Breast epithelium (tissue), 4 donors: Measurements from ENCODE around the gene ZNF860. TPM values are rescaled to one million over a fixed set of nuclear protein-coding genes. Genes with fewer than 3 reads are reported as not detected.

ENCODE experiments used
- DNase-seq, 2 donors: peaks; one replicate each; pipeline ENCODE4 v3.0.0-alpha.2; 2019; ENCODE audit warnings: low spot score in 2 of 2
- H3K27ac ChIP-seq, 2 donors: fragments of 200-600 bp; sonication (generic) in 1 of 2; one replicate each; pipeline ENCODE4 v1.5.1; 2016 to 2019; ENCODE audit warnings: mild to moderate bottlenecking in 1 of 2
- H3K27me3 ChIP-seq, 2 donors: fragments of 200-600 bp; sonication (generic) in 1 of 2; one replicate each; pipeline versions ENCODE4 v1.5.1 to v1.6.0; 2017 to 2019; ENCODE audit warnings: control low read depth in 1 of 2, mild to moderate bottlenecking in 1 of 2
- H3K36me3 ChIP-seq: fragments of 200-600 bp; one replicate; pipeline ENCODE4 v1.5.1; 2019
- H3K4me1 ChIP-seq, 2 donors: fragments of 200-600 bp; sonication (generic); one replicate each; pipeline ENCODE4 v1.5.1; 2016 to 2019; ENCODE audit warnings: control low read depth in 1 of 2
- H3K4me3 ChIP-seq, 3 donors: fragments of 200-600 bp; sonication (generic); 1 replicate in 2 of 3; 2 replicates in 1 of 3; pipeline ENCODE4 v1.5.1; 2016 to 2019; ENCODE audit warnings: mild to moderate bottlenecking in 3 of 3, moderate library complexity in 2 of 3
- H3K9me3 ChIP-seq, 2 donors: fragments of 200-600 bp; sonication (generic) in 1 of 2; one replicate each; pipeline ENCODE4 v1.5.1; 2016 to 2019; ENCODE audit warnings: control low read depth in 1 of 2
- CTCF ChIP-seq, 3 donors: fragments of 450-650 bp; IDR thresholded peaks; one replicate each; pipeline ENCODE4 v1.5.1; 2016 to 2017; ENCODE audit warnings: antibody characterized with exemption in 3 of 3, mild to moderate bottlenecking in 3 of 3, moderate library complexity in 3 of 3
- POLR2A ChIP-seq: fragments of 450-650 bp; IDR thresholded peaks from one replicate; pipeline ENCODE4 v1.6.1; 2016; ENCODE audit warnings: antibody characterized with exemption, mild to moderate bottlenecking, moderate library complexity
- POLR2AphosphoS5 ChIP-seq, 3 donors: sonication (generic); formaldehyde crosslinking; IDR thresholded peaks; one replicate each; pipeline ENCODE4 v1.6.1; 2017; ENCODE audit warnings: antibody characterized with exemption in 3 of 3
- intact Hi-C: fragments of 100-400 bp; cut with DNase I; formaldehyde crosslinking; loops from one replicate; pipeline ENCODE4 v1.15.1; 2023; ENCODE audit warnings: low total_unique reads
- total RNA-seq, 3 donors: library from RNA; depleted of rRNA; stranded (reverse); fragments of >200 nt; gene quantifications; one replicate each; pipeline ENCODE4 v1.1.0, GENCODE V29; 2016

The ZNF860 gene
- total RNA-seq, 3 donors from 2014 or later = 0.80 to 4.2 (median 3.3) TPM

DNA sequence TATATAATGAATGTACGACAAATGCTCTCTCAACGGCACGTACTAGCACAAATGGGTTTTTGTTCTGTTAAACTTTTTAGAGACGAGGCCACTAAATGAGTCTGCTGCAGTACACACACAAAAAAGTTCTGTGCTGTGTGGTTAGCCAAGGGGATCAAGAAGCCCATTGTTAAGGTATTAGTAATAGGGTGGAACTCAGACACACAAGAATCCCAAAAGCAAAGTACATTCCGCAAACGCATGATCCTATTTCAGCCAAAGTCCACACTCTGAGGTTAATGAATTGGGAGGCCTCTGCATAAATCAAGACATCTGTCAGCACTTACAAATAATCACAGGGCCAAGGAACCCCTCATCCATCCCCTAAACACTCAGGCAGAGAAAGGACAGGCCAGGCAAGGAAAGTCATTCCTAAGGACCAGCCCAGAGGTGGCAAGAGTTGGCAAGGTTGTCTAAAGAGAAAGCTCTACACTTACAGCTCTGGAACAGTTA is 12.6 kb upstream of the ZNF860 start:
- no peak overlapping the region for H3K4me3 ChIP-seq
- H3K9me3 ChIP-seq = no peaks in the 10 kb centered on the region
- peak overlapping the region; percentile 74 to 86 for H3K27ac ChIP-seq
- no peaks in the 10 kb centered on the region for H3K27me3 ChIP-seq
- H3K36me3 ChIP-seq = no peaks in the 10 kb centered on the region
- TF ChIP-seq POLR2A (no peak), CTCF (IDR thresholded peaks at IDR 0.05) (no peak), POLR2AphosphoS5 (IDR thresholded peaks at IDR 0.05) (no peak)
- intact Hi-C loops = no loop called here
- DNase-seq = peak in 1 of 2 donors; percentile 44
- no peaks in the 10 kb centered on the region for H3K4me1 ChIP-seq

DNA sequence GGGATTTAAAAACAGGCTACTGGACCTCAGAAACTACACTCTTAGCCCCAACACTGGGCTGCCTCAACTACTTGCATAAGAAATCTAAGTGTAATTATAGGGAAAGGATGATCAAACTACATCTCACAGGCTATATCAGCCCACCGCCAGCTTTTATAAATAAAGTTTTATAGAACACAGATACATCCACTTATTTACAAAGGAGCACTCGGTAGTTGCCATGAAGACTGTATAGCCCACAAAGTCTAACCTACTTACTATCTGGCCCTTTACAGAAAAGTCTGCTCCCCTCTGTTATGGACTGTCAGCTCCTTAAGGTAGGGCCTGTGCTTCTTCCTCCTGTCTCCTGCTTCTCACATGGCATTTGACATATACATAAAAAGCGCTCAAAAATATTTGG is 9.9 kb upstream of the ZNF860 start:
- no peak for DNase-seq
- no peaks in the 10 kb centered on the region for H3K27me3 ChIP-seq
- intact Hi-C loops = loop anchor here (2.0 kb wide), 1 partner anchor 77 kb away; no protein-coding TSS in a partner anchor

DNA sequence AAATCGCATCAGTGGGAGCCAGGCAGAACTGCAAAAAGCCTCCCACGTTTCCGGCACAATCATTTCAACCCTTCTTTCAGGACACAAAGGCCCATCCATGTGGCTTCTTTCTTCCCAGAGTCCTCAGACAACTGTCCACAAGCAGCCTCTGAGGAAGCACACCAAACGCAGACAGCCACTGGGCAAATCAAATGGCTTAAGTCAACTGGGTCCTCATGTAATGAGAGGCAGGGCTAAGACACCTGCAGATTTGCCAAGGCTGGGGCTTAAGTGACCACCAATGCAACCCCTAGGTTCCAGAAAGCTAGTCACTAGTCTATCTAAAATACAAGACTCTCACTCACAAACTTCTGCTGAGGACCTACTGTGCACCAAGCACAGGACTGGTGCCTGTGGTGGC is 8.5 kb upstream of the ZNF860 start:
- TF ChIP-seq CTCF (IDR thresholded peaks at IDR 0.05) = no peak
- no peak for TF ChIP-seq POLR2A
- no peak for TF ChIP-seq POLR2AphosphoS5 (IDR thresholded peaks at IDR 0.05)
- H3K27ac ChIP-seq = no peak overlapping the region
- H3K4me3 ChIP-seq = no peak overlapping the region
- H3K4me1 ChIP-seq = no peaks in the 10 kb centered on the region
- intact Hi-C loops = no loop called here
- no peaks in the 10 kb centered on the region for H3K9me3 ChIP-seq
- H3K27me3 ChIP-seq = no peaks in the 10 kb centered on the region
- H3K36me3 ChIP-seq = no peaks in the 10 kb centered on the region
- no peak for DNase-seq

More for the DNA sequence above, 9.9 kb upstream of the ZNF860 start:
- Histone ChIP-seq H3K27ac (peak overlapping the region in 1 of 2 donors; percentile 33), H3K4me1 (no peaks in the 10 kb centered on the region), H3K36me3 (no peaks in the 10 kb centered on the region), H3K4me3 (no peak overlapping the region), H3K9me3 (no peaks in the 10 kb centered on the region)
- no peak for TF ChIP-seq CTCF (IDR thresholded peaks at IDR 0.05)
- TF ChIP-seq POLR2AphosphoS5 (IDR thresholded peaks at IDR 0.05) = no peak
- no peak for TF ChIP-seq POLR2A

- peaks cover 0 to 5% of the 10 kb centered on the region in 2 donors for H3K4me1 ChIP-seq
- no peaks in the 10 kb centered on the region for H3K27me3 ChIP-seq
- no peak for DNase-seq
- H3K27ac ChIP-seq = no peak overlapping the region
- H3K4me3 ChIP-seq = no peak overlapping the region
- no peaks in the 10 kb centered on the region for H3K36me3 ChIP-seq
- H3K9me3 ChIP-seq = no peaks in the 10 kb centered on the region
- TF ChIP-seq CTCF (IDR thresholded peaks at IDR 0.05) (no peak), POLR2AphosphoS5 (IDR thresholded peaks at IDR 0.05) (no peak), POLR2A (no peak)
- intact Hi-C loops = no loop called here
Observed at GRCh38 chr3:31973837-31974236, 7.7 kb upstream of the ZNF860 start.

DNA sequence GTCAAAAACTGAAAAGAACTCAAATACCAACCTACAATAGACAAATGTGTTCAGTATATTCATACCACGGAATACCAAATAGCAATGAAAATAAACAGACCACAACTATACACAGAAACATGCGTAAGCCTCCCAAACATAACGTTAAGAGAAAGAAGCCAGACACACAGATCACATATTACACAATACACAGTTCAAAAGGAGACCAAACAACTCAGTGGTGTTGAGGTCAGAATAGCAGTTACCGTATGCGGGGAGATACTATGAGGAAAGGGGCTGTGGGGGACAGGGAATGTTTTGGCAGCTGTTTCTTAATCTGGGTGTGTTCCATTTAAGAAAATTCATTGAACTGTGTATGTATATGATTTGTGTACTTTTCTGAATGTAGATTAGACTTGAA is 7.1 kb upstream of the ZNF860 start:
- no peak for DNase-seq
- Histone ChIP-seq H3K27ac (no peak overlapping the region), H3K4me1 (peaks cover 0 to 6% of the 10 kb centered on the region in 2 donors), H3K36me3 (no peaks in the 10 kb centered on the region), H3K9me3 (no peaks in the 10 kb centered on the region), H3K4me3 (no peak overlapping the region), H3K27me3 (no peaks in the 10 kb centered on the region)
- TF ChIP-seq POLR2A (no peak), CTCF (IDR thresholded peaks at IDR 0.05) (no peak), POLR2AphosphoS5 (IDR thresholded peaks at IDR 0.05) (no peak)
- intact Hi-C loops = no loop called here
